WTC11 (cell line): ENCODE measurements around the gene RASSF8. TPM values are rescaled to one million over a fixed set of nuclear protein-coding genes. Genes with fewer than 3 reads are reported as not detected.

Source experiments
- ATAC-seq: fragments of 200-7000 bp; cut with Tn5 transposase; 2 replicates; pipeline ENCODE4 v1.10.0; 2021; ENCODE audit warnings: mild to moderate bottlenecking, moderate library complexity
- CTCF ChIA-PET: fragments of 300-600 bp; sonication (Branson Sonifier 250); formaldehyde crosslinking; loops from one replicate; lab custom pipeline; 2021; ENCODE audit warnings: antibody characterized with exemption; lab: Charles Lee
- POLR2A ChIA-PET: fragments of 350-600 bp; sonication (Branson Sonifier 250); formaldehyde crosslinking; loops from one replicate; lab custom pipeline; 2021; ENCODE audit warnings: antibody characterized with exemption; lab: Charles Lee
- DNase-seq: peaks from one replicate; pipeline ENCODE4 v3.0.0; 2021; ENCODE audit warnings: low spot score
- H3K27ac Mint-ChIP-seq: 2 replicates; pipeline ENCODE4 v1.8.0; 2021; ENCODE audit warnings: mixed read lengths
- H3K27me3 Mint-ChIP-seq: 2 replicates; pipeline ENCODE4 v1.8.0; 2021; ENCODE audit warnings: low read depth, mild to moderate bottlenecking, moderate library complexity, mixed read lengths
- H3K36me3 Mint-ChIP-seq: 2 replicates; pipeline ENCODE4 v1.8.0; 2021; ENCODE audit warnings: mixed read lengths
- H3K4me1 Mint-ChIP-seq: 2 replicates; pipeline ENCODE4 v1.8.0; 2022; ENCODE audit warnings: mixed read lengths
- H3K4me3 Mint-ChIP-seq: 2 replicates; pipeline ENCODE4 v1.8.0; 2021; ENCODE audit warnings: mild to moderate bottlenecking, moderate library complexity, mixed read lengths
- H3K9me3 Mint-ChIP-seq: 2 replicates; pipeline ENCODE4 v1.8.0; 2021; ENCODE audit warnings: mixed read lengths
- CREB1 ChIP-seq: sonication (generic); formaldehyde crosslinking; IDR thresholded peaks from 2 replicates; pipeline ENCODE4 v1.8.0; 2023; ENCODE audit warnings: mild to moderate bottlenecking, missing genetic modification reagents
- E2F5 ChIP-seq: sonication (generic); formaldehyde crosslinking; IDR thresholded peaks from 2 replicates; pipeline ENCODE4 v1.8.1; 2022; ENCODE audit warnings: mild to moderate bottlenecking, moderate library complexity, missing genetic modification reagents
- ESRRA ChIP-seq: sonication (generic); formaldehyde crosslinking; IDR thresholded peaks from 2 replicates; pipeline ENCODE4 v1.8.1; 2022; ENCODE audit warnings: mild to moderate bottlenecking, missing genetic modification reagents, borderline replicate concordance
- FOXK1 ChIP-seq: sonication (generic); formaldehyde crosslinking; IDR thresholded peaks from 2 replicates; pipeline ENCODE4 v1.8.0; 2022; ENCODE audit warnings: mild to moderate bottlenecking, moderate library complexity, missing genetic modification reagents
- FOXP1 ChIP-seq: sonication (generic); formaldehyde crosslinking; IDR thresholded peaks from 2 replicates; pipeline ENCODE4 v1.8.0; 2022; ENCODE audit warnings: missing genetic modification reagents, mild to moderate bottlenecking, moderate library complexity, borderline replicate concordance
- IRF2 ChIP-seq: sonication (generic); formaldehyde crosslinking; IDR thresholded peaks from 2 replicates; pipeline ENCODE4 v1.8.0; 2022; ENCODE audit warnings: low read depth, missing genetic modification reagents, borderline replicate concordance
- RELA ChIP-seq: sonication (generic); formaldehyde crosslinking; IDR thresholded peaks from 2 replicates; pipeline ENCODE4 v1.8.1; 2022; ENCODE audit warnings: missing genetic modification reagents, mild to moderate bottlenecking, borderline replicate concordance
- ZNF138 ChIP-seq: sonication (generic); formaldehyde crosslinking; conservative IDR thresholded peaks from 2 replicates; pipeline ENCODE4 v1.8.1; 2022; ENCODE audit warnings: mild to moderate bottlenecking, moderate library complexity, missing genetic modification reagents
- ZNF396 ChIP-seq: fragments of 250-450 bp; sonication (Bioruptor Pico); IDR thresholded peaks from 2 replicates; pipeline ENCODE4 v1.8.0; 2021; ENCODE audit warnings: mild to moderate bottlenecking, moderate library complexity, borderline replicate concordance
- total RNA-seq: library from RNA; stranded (reverse); gene quantifications from 3 replicates; pipeline ENCODE4 v1.2.3, GENCODE V29; 2021
- TF ChIP-seq, protein P1 (sequence below): sonication (generic); formaldehyde crosslinking; conservative IDR thresholded peaks from 2 replicates; pipeline ENCODE4 v1.8.1; 2023; ENCODE audit warnings: mild to moderate bottlenecking, low read depth, missing genetic modification reagents, moderate library complexity
- TF ChIP-seq, protein P2 (sequence below): fragments of 250-450 bp; sonication (Bioruptor Pico); conservative IDR thresholded peaks from 2 replicates; pipeline ENCODE4 v1.9.0; 2021; ENCODE audit warnings: mild to moderate bottlenecking
- TF ChIP-seq, protein P3 (sequence below): fragments of 200-600 bp; IDR thresholded peaks from 2 replicates; pipeline ENCODE4 v1.8.0; 2022; ENCODE audit warnings: antibody characterized with exemption

Gene RASSF8
- total RNA-seq, 1 experiment from 2014 or later = 48.6 TPM

GRCh38 chr12:26090836-26091510 lies 132.5 kb downstream of the RASSF8 start (continued):
- TF ChIP-seq, protein P1, sequence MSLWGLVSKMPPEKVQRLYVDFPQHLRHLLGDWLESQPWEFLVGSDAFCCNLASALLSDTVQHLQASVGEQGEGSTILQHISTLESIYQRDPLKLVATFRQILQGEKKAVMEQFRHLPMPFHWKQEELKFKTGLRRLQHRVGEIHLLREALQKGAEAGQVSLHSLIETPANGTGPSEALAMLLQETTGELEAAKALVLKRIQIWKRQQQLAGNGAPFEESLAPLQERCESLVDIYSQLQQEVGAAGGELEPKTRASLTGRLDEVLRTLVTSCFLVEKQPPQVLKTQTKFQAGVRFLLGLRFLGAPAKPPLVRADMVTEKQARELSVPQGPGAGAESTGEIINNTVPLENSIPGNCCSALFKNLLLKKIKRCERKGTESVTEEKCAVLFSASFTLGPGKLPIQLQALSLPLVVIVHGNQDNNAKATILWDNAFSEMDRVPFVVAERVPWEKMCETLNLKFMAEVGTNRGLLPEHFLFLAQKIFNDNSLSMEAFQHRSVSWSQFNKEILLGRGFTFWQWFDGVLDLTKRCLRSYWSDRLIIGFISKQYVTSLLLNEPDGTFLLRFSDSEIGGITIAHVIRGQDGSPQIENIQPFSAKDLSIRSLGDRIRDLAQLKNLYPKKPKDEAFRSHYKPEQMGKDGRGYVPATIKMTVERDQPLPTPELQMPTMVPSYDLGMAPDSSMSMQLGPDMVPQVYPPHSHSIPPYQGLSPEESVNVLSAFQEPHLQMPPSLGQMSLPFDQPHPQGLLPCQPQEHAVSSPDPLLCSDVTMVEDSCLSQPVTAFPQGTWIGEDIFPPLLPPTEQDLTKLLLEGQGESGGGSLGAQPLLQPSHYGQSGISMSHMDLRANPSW (CRISPR knock-in tag) = no peak
- TF ChIP-seq, protein P2, sequence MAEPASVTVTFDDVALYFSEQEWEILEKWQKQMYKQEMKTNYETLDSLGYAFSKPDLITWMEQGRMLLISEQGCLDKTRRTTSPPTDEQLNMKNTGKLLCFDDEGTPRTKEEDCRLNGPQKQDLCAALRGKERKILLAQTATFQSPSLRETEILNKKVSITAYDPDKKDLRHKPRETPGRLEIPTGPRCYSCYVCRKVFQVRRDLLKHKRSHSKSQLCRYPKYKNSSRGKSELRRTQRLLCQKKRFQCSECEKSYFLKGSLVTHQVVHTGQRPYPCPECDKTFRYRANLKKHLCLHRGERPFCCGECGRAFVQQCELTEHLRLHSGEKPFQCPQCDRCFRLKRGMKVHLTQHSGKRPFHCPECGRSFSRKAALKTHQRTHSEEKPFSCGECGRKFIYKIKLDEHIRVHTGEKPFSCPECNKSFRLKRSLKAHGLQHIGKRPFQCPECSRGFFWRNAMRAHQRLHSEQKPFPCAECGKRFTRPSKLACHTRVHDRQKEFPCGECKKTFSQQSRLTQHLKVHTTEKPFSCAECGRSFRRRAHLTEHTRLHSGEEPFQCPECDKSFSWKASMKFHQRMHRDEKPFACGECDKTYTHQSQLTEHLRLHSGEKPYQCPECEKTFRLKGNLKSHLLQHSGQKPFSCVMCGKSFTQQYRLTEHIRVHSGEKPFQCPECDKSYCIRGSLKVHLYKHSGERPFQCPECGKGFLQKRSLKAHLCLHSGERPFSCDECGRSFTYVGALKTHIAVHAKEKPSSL = no peak
- TF ChIP-seq FOXK1 (CRISPR knock-in tag) (no peak), IRF2 (CRISPR knock-in tag) (no peak), ZNF138 (no peak)

GRCh38 chr12:26091822-26092221 lies 133.3 kb downstream of the RASSF8 start:
- no peaks in the 10 kb centered on the region for H3K9me3 Mint-ChIP-seq
- H3K4me1 Mint-ChIP-seq = peaks cover 13% of the 10 kb centered on the region
- H3K27ac Mint-ChIP-seq = no peak overlapping the region
- DNase-seq (peak; percentile 40), ATAC-seq (peak; percentile 95)
- ChIA-PET CTCF (interaction anchor here (0.6 to 2.0 kb wide), 13 partner anchors 10 to 347 kb away, joined by 3 to 7 read pairs (median 4); no protein-coding TSS in a partner anchor), POLR2A (no interaction called here)
- no peaks in the 10 kb centered on the region for H3K27me3 Mint-ChIP-seq
- H3K4me3 Mint-ChIP-seq = no peak overlapping the region
- H3K36me3 Mint-ChIP-seq = no peaks in the 10 kb centered on the region
- TF ChIP-seq IRF2 (CRISPR knock-in tag) = no peak
- TF ChIP-seq CREB1 (CRISPR knock-in tag) = no peak
- no peak for TF ChIP-seq ZNF396
- TF ChIP-seq, protein P3, sequence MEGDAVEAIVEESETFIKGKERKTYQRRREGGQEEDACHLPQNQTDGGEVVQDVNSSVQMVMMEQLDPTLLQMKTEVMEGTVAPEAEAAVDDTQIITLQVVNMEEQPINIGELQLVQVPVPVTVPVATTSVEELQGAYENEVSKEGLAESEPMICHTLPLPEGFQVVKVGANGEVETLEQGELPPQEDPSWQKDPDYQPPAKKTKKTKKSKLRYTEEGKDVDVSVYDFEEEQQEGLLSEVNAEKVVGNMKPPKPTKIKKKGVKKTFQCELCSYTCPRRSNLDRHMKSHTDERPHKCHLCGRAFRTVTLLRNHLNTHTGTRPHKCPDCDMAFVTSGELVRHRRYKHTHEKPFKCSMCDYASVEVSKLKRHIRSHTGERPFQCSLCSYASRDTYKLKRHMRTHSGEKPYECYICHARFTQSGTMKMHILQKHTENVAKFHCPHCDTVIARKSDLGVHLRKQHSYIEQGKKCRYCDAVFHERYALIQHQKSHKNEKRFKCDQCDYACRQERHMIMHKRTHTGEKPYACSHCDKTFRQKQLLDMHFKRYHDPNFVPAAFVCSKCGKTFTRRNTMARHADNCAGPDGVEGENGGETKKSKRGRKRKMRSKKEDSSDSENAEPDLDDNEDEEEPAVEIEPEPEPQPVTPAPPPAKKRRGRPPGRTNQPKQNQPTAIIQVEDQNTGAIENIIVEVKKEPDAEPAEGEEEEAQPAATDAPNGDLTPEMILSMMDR = no peak
- TF ChIP-seq E2F5 (CRISPR knock-in tag) = no peak
- no peak for TF ChIP-seq RELA
- no peak for TF ChIP-seq FOXP1 (CRISPR knock-in tag)
- TF ChIP-seq, protein P1 (CRISPR knock-in tag) = no peak
- no peak for TF ChIP-seq ESRRA (CRISPR knock-in tag)
